HG03039 (cell line): ENCODE results near the gene STX5.
"Not testable (repeated sequence)": the region's sequence is repeated elsewhere in the genome, so short reads cannot be mapped to it uniquely, and the experiment has no call there.

ENCODE experiments used
- ATAC-seq: cut with Tn5 transposase; IDR thresholded peaks from one replicate; pipeline ENCODE4 v1.9.1; 2021; ENCODE audit warnings: mild to moderate bottlenecking, moderate library complexity; ENCODE audit not compliant: unreplicated experiment

Gene STX5

DNA sequence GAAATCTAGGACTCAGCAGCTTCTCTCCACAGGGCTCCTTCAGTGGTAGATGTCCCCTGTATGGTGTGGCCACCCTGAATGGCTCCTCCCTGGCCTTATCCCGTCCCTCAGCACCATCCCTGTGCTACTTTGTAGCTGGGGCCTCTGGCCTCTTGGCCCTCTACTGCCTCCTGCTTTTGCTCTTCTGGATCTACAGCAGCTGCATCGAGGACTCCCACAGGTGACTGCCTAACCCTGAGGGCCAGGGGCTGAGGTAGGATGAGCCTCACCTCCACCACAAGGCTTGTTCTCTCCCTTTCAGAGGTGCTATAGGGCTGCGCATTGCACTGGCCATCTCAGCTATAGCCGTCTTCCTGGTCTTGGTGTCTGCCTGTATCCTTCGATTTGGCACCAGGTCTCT, 42.9 kb downstream of the STX5 start:
- ATAC-seq = no peak

DNA sequence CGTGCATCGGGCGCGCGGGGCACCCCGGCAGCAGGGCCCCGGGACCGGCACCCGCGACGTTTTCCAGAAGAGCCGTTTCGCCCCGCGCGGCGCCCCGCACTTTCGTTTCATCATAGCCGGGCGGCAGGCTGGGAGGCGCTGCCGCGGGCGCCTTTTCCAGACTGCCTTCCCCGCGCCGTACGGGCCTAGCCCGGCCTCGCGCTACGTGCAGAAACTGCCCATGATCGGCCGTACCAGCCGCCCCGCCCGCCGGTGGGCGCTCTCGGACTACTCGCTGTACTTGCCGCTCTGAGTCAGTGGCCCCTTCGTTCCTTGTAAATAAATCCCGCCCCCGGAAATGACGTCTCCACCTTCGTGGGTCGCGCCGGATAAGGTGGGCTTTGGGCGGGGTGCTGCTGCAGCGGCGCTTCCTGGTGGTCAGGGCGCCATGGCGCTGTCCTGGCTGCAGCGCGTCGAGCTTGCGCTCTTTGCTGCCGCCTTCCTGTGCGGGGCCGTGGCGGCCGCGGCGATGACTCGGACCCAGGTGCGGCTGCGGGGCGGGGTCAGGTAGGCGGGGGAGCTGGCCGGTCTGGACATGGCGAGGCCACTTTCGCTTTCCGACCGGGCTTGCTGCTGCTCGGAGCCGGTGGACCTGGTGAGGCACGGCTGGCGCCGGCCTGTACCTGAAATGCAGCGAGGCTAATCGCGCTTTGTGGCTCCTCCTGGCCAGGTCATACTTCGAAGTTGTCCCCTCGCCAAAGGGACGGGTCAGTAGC, 44.7 kb downstream of the STX5 start, which contains the start of gene TMEM179B:
TSS of gene TMEM179B (plus strand) at position 398 of the 755 bp plus-strand sequence. CDS start at position 428, 30 bp downstream.
- peak; percentile 64 for ATAC-seq

DNA sequence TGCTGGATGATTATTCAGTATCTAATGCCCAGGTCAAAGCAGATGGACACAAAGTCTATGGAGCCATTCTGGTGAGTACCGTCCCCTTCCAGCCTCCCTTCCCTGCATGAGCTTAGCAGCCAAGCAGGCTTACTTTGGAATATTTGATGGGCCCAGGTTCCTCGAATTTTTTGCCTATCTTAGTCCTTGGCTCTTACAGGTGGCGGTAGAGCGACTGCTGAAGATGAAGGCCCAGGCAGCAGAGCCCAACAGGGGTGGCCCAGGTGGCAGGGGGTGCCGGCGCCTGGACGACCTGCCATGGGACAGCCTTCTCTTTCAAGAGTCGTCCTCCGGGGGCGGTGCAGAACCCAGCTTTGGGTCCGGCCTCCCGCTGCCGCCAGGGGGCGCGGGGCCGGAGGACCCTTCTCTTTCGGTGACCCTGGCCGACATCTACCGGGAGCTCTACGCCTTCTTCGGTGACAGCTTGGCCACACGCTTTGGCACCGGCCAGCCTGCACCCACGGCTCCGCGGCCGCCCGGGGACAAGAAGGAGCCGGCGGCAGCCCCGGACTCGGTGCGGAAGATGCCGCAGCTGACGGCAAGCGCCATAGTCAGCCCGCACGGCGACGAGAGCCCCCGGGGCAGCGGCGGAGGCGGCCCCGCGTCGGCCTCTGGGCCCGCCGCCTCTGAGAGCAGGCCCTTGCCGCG, 45.4 kb downstream of the STX5 start:
- ATAC-seq = peak; percentile 46

DNA sequence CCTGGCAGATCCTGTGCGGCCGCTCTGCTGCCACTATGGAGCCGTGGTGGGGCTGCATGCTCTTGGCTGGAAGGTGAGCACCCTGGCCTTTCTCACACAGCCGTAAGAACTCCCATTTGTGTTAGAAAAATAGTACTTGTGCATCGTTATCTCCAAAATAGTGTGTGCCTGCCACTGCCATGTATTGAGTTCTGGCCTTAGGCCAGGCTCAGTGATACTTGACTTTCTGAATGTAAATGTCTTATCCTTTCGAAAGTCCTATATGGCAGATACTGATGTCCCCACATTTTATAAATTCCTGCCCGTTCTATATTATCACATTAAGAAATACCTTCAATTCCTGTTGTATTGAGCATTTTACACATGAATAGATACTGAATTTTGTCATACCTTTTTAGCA, 49.1 kb downstream of the STX5 start:
- no peak for ATAC-seq

DNA sequence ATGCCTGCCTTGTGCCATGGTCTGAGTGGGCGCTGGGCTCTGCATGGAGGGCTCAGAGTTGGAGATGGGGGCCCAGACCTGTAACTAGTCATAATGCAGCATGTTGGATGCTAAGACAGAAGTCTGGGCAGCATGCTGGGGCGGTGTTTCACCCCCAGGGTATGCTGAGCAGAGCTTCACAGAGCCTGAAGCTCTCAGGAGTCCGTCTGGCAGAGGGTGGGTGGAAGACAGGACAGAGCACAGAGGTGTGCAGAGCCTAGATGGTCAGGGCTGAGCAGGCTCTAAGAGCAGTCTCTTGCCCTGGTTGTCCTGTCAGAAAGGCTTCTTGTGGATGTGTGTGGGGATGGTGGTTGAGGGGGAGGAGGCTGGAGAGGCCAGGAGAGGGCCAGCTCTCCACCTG, 53.4 kb downstream of the STX5 start:
- no peak for ATAC-seq

DNA sequence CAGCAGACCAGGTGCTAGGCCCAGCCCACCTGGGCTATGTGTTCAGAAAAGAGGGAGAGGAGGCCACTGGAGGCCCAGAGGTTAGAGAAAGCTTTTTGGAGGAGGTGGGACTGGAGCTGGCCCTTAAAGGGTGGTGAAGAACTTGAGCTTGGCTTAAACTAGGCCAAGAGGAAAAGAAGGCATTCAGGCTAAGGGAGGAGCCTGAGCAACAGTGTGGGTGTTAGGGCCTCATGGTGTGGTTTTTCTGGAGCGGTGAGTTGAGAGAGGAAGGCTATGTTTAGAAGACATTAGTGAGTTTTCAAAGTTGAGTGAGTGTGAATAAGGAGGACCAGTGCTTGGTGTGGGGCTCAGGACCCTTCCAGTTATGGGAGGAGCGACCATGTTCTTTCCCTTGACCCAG, 54.5 kb downstream of the STX5 start:
- ATAC-seq = no peak

DNA sequence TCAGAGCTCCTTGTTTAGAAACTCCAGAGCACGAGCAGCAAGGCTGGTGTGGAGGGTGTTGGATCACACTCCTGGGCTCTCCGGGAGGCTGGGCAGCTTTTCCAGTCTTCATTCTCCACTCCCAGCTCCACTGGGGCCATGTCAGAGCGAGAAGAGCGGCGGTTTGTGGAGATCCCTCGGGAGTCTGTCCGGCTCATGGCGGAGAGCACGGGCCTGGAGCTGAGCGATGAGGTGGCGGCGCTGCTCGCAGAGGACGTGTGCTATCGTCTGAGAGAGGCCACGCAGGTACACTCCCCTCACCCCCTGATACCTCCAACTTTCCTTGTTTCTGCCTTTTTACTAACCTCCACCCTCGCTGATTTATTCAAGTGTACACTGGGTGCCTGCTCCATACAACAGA, 56.2 kb downstream of the STX5 start:
- no peak for ATAC-seq

DNA sequence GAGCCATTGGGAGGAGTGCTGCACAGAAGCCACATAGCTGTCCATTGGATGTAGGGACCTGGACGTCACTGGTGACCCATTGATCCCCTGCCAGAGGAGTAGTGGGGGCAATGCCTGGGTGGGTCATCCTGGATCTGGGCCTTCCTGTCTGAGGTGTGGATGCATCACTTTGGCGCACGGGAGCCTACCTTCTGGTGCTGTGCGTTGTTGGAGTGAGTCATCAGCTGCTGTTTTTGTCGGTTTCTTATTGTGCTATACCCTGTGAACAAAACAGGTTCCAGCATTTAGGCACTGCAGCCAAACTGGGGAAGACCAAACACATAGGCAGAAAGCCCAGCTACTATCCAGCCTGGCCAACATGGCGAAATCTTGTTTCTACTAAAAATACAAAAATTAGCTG, 57.4 kb downstream of the STX5 start:
- ATAC-seq = no peak

DNA sequence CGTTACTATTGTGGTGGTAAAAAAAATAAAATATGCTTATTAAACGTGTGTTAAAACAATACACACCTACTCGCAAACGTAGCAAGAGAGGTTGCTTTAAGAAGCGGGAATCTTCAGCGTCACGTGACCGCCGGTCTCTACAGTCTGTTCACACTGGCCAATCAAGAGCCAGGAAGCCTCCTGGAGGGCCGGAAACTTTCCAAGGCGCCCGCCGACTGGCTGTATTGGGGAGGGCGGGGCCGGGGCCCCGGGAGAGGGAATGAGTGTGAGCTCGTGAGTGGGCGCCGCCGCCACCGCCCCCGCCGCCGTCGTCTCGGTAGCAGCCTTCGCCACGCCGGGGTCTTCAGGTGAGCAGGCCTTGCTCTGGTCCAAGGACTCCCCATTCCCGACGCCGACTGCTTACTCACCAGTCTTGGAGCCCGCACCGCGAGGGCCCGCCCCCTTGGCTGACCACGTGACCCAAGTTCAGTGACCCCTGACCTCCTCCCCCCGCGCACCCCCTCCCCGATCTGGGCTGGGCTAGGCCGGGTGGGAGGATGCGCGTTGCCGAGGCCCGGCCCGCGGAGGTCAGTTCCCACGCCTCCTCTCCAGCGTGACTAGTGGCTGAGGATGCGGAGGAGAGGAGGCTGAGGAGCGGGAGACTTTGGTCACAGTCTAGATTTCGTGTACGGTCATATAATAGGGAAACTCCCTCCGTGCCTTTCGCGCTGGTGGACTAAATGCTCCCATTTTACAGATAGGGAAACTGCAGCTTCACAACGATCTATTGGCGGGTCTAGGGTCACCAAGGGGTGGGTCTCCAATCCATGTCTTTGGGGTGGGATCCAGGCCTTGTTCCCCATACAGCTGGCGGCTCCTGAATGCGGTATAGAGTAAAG, 60.5 kb downstream of the STX5 start, which contains the start of gene TAF6L:
TSS of gene TAF6L (plus strand) at position 253 of the 878 bp plus-strand sequence. CDS start 4,388 bp downstream, outside the sequence.
- peak; percentile 75 for ATAC-seq

DNA sequence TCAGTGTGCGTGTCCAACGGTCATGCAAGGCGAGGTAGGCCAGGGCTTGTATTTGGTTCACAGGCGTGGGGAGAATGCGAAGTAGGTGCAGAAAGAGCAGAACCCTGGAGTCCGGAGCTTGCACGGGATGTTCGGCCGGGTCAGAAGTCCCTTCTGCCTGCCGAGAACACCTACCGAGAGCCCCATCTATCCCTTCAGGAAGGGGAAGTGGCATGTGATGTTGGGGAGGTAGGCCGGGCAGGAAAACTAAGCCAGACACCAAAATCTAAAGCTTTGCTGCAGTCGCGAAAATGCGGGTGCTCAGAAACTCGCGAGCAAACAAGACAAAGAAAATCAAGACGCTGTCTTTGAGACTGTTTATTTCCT, 61.1 kb downstream of the STX5 start:
- no peak for ATAC-seq

DNA sequence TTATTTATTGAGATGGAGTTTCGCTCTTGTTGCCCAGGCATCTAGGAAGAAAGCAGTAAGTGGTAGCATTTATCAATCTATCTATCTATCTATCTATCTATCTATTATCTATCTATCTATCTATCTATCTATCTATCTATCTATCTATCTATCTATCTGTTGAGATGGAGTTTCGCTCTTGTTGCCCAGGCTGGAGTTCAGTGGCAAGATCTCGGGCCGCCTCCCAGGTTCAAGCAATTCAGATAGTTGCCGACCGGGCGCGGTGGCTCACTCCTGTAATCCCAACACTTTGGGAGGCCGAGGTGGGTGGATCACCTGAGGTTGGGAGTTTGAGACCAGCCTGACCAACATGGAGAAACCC, 71.0 kb downstream of the STX5 start:
- not testable (repeated sequence) for ATAC-seq

DNA sequence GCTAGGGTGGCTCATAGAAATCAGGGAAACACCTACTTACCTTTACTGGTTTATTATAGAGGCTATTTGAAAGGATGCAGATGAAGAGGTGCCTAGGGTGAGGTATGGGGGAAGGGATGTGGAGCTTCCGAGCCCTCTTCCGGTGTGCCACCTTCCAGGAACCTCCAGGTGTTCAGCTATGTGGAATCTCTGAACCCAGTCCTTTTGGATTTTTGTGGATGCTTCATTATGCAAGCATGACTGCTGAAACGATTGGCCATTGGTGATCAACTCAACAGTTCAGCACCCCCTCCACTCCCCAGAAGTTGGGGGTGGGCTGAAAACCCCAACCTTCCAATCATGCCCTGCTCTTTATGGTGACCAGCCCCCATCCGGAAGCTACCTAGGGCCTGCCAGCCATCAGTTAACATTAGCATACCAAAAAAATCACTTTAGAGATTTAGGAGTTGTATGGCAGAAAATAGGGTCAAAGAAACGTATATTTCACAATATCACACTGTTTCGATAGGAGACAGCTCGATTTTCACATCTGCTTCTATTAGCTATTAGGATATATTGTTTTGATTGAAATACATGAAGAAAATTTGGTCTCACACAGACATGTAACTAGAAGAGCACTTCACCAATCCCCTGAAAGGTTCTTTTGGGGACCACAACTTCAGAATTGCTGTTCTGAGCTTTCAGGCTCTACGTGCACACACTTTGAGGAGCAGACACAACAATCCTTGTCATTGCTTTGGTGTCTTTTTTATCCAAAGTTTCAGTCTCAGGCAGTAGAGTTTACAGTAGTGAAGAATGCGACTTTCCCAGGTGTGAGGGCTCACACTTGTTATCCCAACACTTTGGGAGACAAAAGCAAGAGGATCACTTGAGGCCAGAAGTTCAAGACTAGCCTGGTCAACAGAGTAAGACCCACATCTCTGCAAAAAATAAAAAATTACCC, 73.7 kb downstream of the STX5 start:
- no peak for ATAC-seq
